Dermis blood vessel endothelial cell (primary cell): Measurements from ENCODE around the gene RPS16. TPM values are rescaled to one million over a fixed set of nuclear protein-coding genes. Genes with fewer than 3 reads are reported as not detected.
A peak's percentile ranks its signal among the peaks of the same experiment; 100 is the strongest.

Experiments
- DNase-seq: peaks from one replicate; pipeline ENCODE4 v3.0.0; 2010
- total RNA-seq: library from RNA; depleted of rRNA; stranded (reverse); fragments of >200 nt; gene quantifications from 2 replicates; pipeline ENCODE4 v1.2.3, GENCODE V29; 2014

RPS16 gene
- total RNA-seq, 1 donor from 2014 or later = 115 TPM

GRCh38 chr19:39448271-39448670 is 12.5 kb upstream of the RPS16 start:
- DNase-seq = no peak

DNA sequence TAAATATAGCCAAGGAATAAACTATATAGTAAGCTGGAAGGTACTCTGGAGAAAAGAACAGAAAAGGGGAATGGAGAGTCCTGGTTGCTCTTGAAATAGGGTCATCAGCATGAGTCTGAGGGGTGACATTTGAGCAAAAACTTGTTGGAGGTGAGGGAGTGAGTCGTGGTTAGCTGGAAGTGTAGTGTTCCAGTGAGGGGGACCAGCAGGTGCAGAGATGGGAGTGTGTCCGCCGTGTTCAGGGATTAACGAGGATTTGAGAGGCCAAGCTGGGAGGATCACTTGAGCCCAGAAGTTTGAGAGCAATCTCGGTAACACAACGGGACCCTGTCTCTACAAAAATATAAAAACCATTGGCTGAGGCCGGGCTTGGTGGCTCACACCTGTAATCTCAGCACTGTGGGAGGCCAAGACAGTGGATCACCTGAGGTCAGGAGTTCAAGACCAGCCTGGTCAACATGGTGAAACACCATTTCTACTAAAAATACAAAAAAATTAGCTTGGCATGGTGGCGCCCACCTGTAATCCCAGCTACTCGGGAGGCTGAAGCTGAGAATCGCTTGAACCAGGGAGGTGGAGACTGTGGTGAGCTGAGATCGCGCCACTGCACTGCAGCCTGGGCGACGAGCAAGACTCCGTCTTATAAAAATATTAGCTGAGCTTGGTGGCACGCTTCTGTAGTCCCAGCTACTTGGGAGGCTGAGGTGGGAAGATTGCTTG is 10.8 kb upstream of the RPS16 start:
- no peak for DNase-seq

DNA sequence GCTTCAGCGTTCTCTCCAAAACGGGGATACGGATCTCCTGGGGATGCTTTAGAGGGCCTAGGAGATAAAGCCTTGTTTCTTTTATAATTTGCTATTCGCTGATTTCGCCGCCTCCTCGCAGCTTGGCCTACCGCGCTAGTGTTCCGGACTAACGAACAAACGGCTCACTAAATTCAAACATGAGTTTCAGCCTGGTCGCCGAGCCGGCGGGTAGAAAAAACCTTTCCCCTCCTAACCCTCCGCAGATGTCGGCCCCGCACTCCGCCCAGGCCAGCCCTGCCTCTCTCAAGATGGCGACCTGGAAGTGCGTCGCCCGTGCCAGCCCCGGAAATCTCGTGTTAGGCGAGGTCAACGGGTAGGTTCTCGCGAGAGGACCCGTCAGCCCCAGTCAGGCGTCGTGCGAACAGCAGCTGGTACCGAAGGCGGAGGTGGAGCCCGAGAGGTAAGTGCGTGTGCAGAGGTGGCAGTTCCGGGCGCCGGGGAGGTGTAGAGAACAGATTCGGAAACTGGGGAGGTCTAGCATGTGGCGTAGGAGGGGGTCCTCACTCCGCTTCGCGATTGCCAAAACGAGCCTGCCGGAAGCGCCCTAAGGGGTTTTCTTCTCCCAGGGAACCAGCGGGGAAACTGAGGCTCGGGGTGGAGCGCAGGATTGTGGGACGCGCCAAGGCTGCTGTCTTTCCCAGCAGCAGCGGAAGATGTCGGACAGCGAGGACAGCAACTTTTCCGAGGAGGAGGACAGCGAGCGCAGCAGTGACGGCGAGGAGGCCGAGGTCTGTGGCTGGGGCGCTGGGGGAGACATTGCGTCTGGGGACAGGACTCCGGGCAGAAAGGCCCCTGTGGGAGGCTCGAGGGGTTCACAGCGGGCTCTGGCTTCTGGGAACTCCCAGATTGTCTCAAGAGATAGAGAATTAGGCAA is 9.7 kb upstream of the RPS16 start, which contains the start of gene SUPT5H:
Gene SUPT5H (plus strand): TSS at position 387 of the 916 bp plus-strand sequence. CDS start 309 bp downstream, at position 696.
- DNase-seq = peak; percentile 99

DNA sequence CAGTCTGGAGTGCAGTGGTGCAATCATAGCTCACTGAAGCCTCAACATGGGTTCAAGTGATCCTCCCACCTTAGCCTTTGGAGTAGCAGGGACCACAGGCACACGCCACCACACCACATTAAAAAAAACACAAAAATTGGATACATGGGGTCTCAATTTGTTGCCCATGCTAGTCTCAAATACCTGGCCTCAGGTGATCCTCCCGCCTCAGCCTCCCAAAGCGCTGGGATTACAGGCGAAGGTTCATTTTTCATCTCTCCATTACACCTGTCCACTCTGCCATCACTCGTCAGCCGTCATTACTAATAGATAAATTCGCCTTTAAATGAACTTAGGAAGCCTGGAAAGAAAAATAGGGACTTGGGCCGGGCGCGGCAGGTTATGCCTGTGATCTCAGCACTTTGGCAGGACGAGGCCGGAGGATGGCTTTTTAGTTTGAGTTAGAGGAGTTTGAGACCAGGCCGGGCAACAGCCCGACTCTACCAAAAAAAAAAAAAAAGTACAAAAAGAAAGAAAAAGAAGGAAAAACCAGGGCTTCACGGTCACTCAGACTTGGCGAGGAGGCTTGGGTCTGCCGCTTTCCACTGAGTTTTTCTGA is 8.9 kb upstream of the RPS16 start:
- peak; percentile 44 for DNase-seq

GRCh38 chr19:39438270-39438934 is 2.7 kb upstream of the RPS16 start:
- no peak for DNase-seq

DNA sequence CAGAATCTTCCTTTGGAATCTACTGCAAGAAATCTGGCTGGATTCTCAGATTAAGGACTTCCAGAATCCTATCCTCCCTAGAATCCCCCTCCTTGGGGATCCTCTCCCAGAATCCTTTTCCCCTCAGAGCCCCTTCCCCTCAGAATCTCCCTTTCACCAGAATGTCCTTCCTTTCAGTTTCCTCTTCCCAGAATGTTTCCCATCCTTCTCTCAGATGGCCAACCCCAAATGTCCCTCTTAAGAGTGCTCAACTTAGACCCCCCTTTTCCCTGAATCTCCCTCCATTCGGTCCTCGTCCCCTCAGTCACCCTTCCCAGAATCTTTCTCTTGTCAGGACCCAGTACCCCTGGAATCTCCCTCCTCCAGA is 584 bp upstream of the RPS16 start:
- DNase-seq = no peak

DNA sequence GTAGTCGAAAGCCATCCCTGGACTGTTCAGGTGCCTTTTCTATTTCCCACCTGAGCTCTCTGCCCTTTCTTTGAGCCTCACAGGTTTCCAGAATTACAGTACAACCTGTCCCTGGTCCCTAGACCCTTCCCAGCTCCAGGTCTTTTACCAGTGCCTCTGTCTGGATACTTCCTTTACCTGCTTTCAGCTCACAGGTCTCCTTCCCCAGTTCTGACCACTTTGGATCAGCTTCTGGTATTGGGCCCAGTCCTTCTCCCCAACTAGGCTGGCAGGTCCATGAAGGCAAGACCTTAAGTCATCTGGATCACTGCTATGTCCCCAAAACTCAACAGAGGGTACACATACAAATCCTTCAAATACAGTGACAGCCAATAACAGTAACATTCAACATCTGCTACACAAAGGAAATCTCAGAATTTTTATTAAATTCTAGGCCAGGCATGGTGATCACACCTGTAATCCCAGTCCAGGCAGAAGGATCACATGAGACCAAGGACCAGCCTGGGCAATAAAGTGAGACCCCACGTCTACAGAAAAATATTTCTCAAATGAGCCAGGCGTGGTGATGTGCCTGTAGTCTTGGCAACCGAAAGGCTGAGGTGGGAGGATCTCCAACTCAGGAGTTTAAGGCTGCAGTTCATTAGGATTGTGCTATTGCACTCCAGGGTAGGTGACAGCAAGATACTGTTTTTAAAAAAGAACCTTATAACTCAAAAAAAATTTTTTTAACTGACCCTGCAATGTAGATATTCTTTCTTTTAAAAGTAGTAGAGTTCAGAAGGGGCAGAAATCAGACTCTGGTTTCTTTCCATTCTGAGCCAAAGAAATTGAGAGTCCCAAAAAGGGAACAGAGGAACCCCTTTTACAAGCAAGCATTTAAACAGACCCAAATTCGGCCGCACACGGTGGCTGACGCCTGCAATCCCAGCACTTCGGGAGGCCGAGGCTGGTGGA is 1.3 kb downstream of the RPS16 start:
- DNase-seq = no peak

- no peak for DNase-seq
These were observed 2.2 kb downstream of the RPS16 start for GRCh38 chr19:39433480-39434079.

- DNase-seq = no peak
These were observed 3.1 kb downstream of the RPS16 start for GRCh38 chr19:39432677-39433025.

GRCh38 chr19:39430675-39431593 is 4.8 kb downstream of the RPS16 start:
- peak; percentile 100 for DNase-seq

DNA sequence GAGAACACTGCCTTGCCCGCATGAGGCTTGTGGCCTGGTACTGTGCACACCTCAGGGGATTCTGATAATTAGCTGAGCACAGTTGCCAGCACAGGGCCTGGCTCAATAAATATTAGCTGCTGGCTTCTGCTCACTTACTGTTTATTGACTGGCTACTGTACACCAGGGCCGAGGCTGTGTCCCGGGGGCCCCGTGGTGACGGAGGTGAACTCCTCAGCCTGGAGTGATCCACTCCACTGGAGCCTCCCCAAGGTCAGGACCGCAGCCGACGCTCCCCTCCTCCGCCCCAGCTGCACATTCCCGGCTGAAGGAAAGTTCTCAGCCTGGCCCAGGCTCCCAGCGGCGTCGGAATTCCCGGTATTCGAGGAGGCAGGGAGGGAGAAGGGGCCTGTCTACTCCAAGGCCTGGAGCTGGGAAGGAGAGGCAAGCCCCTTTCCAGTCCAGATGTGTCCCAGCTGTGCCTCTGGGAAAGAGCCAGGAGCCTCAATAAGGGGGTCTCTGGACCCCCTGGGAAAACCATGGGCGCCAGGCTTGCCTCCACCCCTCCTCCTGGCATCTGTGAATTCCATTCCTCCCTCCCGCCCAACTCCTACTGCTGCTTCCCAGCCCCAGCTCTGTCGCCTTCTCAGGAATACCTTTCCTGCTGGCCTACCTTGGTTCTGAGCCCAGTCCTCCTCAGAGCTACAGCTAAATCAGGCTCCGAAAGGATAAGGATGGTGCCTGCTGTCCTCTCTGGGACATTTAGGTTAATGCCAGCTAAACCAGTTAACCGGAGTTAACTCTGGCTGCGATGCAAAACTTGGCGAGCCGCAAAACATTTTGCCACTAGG is 7.3 kb downstream of the RPS16 start:
- DNase-seq = peak; percentile 88

- no peak for DNase-seq
These were observed 8.0 kb downstream of the RPS16 start for GRCh38 chr19:39427707-39428106.

GRCh38 chr19:39426170-39426569 is 9.6 kb downstream of the RPS16 start:
- DNase-seq = no peak

- no peak for DNase-seq
These were observed 10.0 kb downstream of the RPS16 start for GRCh38 chr19:39425744-39426143.

DNA sequence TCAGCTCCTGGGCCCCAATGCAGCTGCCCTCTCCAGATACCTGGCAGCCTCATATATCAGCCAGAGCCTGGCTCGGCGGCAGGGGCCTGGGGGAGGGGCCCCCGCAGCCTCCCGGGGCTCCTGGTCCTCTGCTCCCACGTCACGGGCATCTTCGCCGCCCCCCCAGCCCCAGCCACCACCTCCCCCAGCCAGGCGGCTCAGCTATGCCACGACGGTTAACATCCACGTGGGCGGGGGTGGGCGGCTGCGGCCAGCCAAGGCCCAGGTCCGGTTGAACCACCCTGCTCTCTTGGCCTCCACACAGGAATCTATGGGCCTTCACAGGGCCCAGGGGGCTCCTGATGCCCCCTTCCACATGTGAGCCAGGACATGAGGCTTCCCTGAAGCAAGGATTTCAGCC is 10.8 kb downstream of the RPS16 start:
- no peak for DNase-seq

- DNase-seq = no peak
These were observed 12.3 kb downstream of the RPS16 start for GRCh38 chr19:39423258-39424086.

- DNase-seq = no peak
These were observed 13.7 kb downstream of the RPS16 start for GRCh38 chr19:39422020-39422419.

DNA sequence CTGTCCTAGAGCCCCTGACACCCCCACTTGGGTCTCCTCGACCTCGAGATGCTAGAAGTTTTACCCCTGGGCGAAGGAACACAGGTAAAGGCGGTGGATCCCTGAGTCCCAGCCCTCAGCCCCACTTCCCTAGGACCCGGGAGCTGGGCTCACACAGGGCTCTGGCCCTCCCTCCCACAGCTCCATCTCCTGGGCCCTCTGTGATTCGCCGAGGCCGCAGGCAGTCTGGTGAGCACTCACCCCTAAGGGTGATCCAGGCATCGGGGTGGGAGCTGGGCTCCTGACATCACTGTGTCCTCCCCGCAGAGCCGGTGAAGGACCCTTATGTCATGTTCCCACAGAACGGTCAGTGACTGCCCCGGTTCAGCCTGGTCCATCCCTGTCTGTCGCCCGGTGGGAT is 15.0 kb downstream of the RPS16 start:
- no peak for DNase-seq
